ELR (cell line): ENCODE results near the gene PRDX2.
"Not testable (repeated sequence)": the region's sequence is repeated elsewhere in the genome, so short reads cannot be mapped to it uniquely, and the experiment has no call there.

Experiments
- DNase-seq: peaks from one replicate; pipeline ENCODE4 v3.0.0-alpha.2; 2015; ENCODE audit warnings: low read depth

PRDX2 gene

DNA sequence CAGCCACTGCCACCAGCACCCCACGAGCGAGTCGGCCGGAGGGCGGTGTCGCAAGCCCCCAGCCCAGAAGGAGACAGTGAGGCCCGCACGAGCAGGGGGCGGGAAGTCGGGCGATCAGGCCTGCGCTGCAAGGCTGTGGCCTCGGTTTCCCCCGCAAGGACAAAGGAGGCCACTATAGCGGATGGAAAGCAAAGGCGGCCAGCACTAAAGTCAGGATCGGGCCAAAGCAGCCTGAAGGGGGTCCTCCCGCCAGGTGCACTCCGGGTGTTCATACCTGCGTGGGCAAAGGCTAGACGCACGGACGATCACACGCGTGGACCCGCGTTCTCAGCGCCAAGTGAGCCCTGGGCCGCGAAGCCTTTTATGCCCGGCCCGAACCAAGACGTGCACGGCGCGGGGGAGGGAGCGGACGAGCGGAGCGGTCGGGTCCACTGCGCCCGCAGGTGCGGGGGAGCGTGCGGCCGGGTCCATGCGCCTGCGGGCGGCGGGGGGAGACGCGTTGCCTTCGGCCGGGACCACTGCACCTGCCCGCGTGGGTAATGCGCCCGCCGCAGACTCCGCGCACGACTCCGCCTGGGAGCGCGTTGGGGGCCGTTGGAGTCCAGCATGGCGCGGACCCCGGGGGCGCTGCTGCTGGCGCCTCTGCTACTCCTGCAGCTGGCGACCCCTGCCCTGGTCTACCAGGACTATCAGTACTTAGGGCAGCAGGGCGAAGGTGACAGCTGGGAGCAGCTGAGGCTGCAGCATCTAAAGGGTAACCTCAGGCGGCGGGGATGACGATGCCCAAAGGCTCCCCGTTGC lies at the start of gene PRDX2, which contains the start of gene THSD8:
Gene PRDX2 (minus strand): TSS at position 335 of the 801 bp plus-strand sequence. CDS start 539 bp downstream, outside the sequence.
Gene THSD8 (plus strand): TSS at position 604 of the 801 bp plus-strand sequence. CDS start 3 bp downstream, at position 607.
- DNase-seq, result peak; percentile 84

DNA sequence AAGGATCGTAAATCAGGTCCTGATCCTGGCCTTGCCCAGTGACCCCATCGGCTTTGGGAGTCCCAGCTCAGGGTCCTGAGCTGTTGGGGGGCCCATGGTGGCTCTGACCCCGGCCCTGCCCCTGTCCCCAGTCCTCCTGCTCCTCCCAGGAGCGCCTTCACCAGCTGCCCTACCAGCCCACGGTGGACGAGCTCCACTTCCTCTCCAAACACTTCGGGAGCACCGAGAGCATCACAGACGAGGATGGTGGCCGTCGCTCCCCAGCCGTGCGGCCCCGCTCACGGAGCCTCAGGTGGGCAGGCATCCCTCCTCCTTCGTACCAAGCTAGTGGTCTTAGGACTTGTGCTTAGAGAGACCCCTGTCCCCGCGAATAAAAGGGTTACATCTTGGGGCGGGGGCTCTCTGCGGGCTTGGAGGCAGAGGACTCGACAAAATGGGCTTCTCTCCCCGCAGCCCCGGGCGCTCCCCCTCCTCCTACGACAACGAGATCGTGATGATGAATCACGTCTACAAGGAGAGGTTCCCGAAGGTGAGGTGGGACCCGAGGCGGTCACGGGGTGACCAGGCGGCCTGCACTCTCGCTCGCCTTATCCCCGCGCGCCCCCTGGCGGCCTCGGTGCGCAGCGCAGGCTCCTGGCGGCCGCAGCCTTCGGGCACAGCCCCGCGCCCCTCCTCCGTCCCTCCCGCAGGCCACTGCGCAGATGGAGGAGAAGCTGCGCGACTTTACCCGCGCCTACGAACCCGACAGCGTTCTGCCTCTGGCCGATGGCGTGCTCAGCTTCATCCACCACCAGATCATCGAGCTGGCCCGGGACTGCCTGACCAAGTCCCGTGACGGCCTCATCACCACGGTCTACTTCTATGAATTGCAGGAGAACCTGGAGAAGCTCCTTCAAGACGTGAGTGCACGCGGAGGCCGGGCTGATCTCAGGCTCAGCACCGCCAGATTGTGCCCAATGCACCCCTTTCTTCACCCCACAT lies 45.8 kb upstream of the PRDX2 start:
- peak; percentile 90 for DNase-seq

DNA sequence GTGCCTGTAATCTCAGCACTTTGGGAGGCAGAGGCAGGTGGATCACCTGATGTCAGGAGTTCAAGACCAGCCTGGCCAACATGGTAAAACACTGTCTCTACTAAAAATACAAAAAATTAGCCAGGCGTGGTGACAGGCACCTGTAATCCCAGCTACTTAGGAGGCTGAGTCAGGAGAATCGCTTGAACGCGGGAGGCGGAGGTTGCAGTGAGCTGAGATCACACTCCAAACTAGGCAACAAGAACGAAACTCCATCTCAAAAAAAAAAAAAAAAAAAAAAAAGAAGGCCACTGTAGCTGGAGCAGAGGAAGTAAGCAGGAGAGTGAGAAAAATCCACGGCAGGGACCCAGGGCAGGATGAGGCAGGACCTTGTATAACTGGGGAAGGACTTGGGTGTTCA lies 45.0 kb upstream of the PRDX2 start:
- not testable (repeated sequence) for DNase-seq

DNA sequence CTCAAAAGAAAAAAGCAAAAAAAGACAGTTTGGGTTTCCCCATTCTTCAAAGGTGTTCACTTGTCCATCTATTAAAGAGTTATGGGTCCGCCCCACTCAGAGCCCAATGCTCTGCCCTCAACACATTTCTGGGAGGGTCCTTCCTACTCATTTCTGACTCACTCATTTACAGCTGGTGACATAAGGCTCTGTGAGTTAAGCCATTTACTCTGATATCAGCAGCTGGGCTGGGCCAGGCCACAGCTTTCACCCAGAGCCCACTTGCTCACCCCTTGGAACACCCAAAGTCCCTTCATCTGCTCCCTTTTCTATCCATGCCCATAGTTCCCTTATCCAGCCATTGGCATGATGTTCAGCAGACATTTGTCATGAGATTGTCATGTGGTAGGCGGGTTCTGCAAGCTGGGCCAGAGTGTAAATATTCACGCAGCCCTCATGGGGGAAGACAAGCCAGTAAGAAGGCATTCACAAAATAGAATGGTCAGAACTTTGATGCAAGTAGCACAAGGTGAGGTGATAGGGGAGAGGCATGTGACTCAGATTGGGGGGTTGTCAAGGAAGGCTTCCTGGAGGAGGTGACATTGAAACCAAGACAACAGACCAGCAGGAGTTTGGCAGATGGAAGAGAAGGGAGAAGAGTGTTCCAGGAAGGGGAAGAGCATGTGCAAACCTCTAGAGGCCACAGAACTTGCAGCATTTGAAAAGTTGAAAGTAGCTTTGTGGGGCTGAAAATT lies 42.6 kb upstream of the PRDX2 start:
- DNase-seq, result no peak

DNA sequence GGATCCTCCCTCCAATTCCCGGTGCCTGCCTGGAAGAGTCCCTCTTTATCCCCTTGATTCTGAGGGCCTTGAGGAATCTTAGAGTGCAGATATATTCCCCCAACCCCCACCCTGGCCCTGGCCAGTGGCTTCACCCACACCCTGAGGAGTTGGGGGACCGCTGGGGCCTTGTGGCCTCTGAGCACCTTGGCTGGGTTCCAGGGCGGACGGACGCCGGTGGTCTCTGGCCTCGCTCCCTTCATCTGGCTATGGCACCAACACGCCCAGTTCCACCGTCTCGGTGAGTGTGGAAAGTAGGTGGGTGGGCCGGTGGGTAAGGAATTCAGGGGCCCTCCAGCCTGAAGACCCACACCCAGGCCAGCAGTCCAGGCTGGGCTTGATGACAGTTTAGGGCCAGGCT lies 41.7 kb upstream of the PRDX2 start:
- no peak for DNase-seq

DNA sequence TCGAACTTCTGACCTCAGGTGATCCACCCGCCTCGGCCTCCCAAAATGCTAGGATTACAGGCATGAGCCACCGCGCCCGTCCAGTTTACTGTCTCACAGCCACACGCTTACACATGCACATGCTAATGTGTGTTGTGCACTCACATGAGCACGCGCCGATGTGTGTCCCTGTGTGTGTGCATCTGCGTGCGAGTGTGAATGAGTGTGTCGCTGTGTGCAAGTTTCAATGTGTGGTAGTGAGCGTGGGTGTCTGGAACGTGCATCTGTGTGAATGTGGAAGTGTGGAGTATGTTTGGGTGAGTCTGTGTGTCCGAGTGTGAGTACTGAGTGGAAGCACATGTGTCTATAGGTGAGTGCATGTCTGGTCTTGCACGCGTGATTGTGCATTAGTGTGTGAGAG lies 40.9 kb upstream of the PRDX2 start:
- no peak for DNase-seq

DNA sequence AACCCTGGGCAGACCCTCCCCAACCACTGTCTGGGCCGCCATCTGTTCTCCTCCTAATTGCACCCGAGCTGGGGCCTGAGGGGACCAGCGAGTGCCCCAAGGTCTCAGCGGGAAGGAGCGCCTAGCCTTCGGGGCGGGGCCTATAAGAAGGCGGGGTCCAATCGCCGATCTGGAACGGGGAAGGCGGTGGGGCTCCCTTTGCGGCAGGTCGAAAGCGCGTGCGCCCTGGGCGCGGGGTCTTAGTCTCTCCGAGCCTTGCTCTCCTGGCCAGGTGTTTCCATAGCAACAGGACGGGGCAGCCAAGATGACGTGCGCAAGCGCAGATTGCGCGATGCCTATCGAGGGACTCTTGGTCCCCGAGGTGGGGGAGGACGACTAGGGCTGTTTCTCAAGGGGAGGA lies 39.5 kb upstream of the PRDX2 start:
- no peak for DNase-seq

DNA sequence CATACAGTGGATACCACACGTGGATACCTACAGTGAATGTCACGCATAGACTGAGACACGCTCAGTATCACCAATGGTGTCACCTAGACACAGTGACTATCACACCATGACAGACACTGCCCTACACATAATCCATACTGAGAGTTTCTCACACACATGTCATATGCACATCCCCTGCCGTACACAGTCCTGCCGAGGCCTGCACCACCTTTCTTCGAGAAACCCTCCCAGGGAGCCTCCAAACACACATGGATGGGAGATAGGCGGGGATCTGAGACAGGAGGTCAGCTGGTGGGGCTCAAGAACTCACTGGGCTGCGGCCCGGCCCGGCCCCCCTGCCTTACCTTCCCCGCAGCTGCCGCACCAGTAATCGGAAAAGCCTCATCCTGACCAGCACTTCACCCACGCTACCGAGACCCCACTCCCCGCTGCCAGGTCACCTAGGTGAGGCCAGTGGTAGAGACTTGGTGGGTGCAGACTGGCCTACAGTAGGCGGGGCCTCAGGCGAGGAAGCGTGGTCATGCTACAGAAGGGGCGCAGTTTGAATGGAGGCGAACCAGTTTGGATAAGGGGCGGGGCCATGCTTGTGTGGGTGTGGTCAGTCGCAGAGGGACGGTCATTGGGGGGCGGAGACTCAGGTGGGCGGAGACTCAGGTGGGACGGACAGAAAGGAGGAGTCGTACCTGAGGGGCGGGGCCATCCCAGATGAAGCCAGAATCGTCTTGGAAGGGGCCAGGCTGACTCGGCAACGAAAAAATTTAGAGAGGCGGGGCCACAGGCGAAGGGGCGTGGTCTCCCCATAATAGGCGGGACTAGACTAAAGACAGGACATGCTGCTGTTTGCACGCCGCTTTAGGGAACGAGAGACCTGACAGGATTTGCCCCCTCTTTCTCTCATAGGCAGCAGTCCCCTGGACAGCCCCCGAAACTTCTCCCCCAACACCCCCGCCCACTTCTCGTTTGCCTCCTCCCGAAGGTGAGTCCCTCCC lies 38.8 kb upstream of the PRDX2 start:
- DNase-seq, result peak; percentile 83

DNA sequence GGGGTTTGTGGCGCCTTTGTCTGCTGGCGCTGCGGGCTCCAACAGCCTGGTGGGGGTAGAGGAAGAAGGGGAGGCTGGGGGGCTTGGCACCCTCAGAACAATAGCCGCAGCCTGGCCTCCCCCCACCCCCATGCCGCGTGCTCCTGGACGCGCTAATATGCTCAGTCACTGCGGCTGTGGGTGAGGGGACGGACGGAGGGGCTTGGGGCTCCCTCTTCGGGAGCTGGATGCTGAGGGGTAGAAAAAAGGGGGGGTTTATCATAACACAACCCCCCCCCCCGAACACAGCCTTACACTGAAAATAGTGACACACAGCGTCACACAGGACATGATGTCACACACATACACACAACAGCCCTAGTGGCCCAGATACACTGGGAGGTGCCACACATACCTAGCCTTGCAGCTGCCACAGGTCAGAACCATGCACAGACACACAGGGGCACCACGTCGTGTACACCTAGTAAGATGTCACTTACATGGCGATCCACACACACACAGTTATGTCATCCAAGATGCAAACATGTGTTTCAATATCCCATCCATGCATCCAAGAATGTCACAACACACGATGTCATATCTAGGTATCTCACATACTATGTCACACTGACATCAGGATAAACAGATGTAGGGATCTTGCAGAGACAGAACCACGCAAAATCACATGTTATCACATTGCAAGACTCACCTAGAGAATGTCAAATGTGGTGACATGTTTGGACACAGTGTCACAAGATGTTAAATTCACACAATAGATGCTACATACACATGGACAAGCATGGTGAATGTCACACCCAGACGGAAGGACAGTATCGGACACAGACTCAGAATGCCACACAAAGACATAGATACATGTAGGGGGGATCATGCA lies 37.5 kb upstream of the PRDX2 start:
- DNase-seq, result no peak

DNA sequence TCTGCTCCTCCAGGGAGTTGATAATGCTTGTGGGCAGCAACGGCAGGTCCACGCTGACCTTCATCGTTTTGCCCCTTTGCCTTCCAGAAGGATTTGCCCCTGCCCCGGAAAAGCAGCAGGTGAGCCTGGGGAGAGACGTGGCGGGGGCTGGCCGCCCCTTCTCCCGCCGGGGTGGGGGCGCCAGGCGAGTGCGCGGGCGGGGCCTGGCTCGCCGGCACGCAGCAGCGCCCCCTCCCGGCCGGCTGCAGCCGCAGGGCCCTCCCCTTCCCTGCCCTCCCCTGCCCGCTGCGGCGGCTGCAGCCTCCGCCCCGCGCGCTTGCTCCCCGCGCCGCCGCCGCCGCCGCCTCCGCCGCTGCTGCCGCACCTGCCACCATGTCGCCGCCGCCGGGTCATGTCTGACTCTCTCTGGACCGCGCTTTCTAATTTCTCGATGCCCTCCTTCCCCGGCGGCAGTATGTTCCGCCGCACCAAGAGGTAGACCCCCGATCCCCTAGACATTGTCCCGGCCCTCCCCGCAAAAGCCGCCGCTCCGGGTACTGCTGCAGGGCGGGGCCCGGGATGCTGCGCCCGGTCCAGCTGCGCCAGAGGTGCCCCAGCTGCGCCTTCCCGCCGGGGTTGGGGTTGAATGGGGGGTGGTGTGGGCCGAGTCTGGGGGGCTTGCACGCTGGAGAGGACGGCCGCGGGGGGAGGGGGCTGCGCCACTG lies 36.7 kb upstream of the PRDX2 start, which contains the start of gene MAST1:
Gene MAST1 (plus strand): TSS at position 334 of the 704 bp plus-strand sequence. CDS start 58 bp downstream, at position 392.
- peak; percentile 50 for DNase-seq

DNA sequence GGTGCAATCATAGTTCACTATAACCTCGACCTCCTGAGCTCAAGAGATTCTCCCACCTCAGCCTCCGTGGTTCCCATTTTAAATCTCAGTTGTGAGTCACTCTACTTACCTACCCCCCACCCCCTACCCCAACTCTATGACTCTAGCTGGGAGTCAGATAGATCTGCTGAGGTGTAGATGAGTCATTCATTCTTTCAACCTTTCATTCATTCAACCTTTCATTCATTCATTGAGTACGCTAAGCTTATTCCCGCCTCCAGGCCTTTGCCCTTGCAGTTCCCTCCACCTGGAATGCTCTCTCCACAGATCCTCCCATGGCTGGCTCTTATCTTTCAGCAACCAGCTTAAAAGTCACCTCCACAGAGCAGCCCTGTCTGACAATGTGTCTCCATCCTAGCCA lies 35.6 kb upstream of the PRDX2 start:
- peak; percentile 42 for DNase-seq

DNA sequence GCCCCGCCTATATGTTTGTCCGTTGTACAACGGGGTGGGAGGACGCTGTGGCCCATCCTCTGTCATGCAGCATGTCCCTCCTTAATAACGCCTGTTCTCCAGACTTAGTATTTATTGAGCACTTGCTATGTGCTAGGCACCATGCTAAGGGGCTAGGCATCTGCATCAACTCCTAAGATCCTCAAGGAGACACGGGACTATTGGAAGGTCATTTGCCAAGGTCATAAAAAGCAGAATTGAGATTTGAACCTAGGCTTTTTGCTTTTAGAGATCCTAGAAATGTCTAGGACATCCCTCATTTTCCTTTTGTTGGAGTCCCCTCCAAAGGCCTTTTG lies 34.9 kb upstream of the PRDX2 start:
- DNase-seq, result no peak

DNA sequence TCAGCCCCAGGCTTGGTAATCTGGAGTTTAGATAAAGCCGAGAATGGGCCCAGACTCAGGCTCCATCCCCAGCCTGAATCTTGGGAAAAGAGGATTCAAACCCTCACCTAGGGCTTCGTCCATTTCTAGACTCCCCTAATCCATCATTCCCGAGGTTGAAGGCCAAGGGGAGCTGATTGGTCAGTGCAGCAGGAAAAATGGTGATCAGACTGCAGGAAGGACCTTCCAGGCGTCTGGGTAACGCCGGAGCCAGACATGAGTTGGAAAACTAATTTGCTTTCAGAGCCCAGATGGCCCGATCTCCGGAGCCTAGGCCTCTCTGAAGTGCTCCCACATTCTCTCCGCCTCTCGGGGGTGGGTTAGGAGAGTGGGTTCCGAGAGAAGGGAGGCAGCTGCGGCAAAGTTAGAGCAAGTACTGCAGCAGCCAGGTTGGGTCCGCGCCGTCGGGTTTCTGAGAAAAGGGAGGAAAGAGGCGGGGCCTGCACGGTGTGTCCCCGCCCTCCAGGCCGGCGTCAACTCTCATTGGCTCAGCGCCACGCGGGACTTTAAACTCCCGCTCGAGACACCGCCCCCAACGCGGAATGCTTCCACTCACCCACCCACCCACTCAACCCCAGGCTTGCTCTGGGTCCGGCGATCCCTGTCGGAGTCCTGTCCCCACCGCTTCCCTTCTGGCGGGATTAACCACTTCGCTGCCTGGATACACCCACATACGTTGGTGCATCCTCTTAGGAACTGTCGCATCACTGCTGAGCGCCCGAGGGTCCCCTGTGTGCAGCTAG lies 33.6 kb upstream of the PRDX2 start:
- DNase-seq, result peak; percentile 51

DNA sequence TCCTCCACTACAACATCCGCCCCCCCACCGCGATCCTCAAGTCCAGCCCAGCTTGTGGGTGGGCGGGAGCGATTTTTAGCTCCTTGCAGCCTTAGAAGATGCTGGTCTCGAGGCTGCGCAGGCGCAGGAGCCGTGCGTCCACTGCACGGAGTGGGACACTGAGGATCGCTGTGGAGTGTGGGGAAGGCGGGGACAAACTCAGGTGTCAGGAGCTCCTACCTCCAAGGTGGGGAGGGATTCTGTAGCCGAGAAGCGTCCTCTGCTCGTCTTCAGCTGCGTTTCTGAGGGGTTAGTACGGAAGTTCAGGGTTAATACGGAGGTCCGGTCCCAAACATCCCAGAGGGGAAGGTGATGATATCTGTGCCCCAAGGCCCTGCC lies 33.0 kb upstream of the PRDX2 start, which contains the start of gene RTBDN:
Gene RTBDN (minus strand): TSS at position 14 of the 378 bp plus-strand sequence. CDS start 4,600 bp downstream, outside the sequence.
- peak; percentile 40 for DNase-seq

DNA sequence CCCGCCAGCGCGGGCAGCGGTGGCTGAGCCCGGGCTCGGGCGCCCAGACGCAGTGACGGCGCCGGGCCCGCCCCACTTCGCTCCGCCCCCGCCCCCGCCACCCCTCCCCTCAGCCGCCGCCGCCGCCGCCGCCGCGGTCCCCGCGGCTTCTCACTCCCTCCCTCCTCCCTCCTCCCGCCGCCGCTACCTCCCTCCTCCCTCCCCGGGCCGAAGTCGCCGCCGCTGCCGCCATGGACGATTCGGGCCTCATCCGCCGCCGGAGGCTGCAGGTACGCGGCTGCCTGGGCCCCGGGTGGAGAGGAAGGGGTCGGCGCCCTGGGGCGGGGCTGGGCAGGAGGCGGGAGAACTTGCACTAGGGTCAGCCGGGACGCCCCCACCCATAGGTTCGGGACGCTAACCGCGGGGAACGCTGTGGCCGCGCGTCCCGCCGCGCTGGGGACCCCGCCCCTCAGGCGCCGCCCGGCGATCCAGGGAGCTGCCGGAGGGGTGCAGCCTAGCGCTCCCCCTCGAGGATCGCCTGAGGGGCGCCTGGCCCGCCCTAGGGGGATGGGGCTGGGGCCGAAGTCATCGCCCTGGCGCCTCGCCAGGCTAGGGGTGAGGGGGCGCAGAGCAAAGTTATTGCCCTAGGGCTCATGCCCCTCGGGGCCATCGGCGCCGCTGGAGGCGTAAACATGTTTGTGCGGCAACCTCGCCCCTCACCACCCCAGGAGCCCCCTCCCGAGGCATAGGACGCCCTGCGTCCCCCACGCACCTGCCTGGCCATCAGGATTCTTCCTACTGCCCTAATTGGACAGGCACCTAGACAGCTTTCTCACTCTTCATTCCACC lies 32.4 kb upstream of the PRDX2 start:
- peak; percentile 43 for DNase-seq

DNA sequence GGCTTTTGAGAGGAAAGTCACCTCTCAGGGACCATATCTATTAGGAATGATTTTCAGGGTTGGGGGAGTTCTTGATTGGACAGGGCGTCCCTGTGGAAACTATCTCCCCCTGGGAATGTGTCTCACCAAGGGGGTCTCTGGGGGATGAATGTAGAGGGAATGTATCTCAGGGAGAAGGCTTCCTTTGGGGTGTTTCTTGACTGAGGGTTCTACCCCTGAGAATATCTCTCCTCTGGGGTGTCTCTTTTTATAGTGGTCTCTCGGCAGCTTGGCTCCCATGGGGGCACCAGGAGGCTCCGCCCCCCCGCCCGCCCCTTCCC lies 31.8 kb upstream of the PRDX2 start:
- DNase-seq, result no peak

DNA sequence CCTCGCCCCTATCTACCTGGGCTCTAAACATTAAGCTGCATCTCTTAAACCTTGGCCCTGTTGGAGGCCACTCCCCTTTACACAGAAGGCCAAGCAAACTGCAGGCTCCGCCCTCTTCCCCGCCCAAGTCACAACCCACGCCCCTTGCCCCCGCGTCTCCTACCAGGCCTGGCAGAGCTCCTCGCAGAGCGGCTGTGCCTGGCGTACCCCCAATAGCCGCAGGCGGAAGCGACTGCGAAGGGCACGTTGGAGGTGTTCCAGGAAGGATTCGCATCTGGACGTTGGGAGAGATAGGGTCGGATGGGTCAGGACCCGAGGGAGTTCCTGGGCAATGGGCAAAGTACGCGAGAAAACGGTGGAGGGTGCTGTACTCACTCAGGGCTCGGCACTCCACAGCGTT lies 26.9 kb upstream of the PRDX2 start:
- DNase-seq, result peak; percentile 52
